Rectal smooth muscle tissue (tissue), 1 donor: ENCODE measurements around the gene LPCAT1.
"Not testable (repeated sequence)": the region's sequence is repeated elsewhere in the genome, so short reads cannot be mapped to it uniquely, and the experiment has no call there.

ENCODE experiments used
- H3K27ac ChIP-seq: one replicate; pipeline ENCODE4 v1.7.0; 2013; ENCODE audit warnings: low read depth, low read length, inconsistent platforms
- H3K27me3 ChIP-seq: one replicate; pipeline ENCODE4 v1.7.0; 2013; ENCODE audit warnings: low read length; ENCODE audit not compliant: control insufficient read depth, insufficient read depth
- H3K36me3 ChIP-seq: one replicate; pipeline ENCODE4 v1.7.0; 2013; ENCODE audit warnings: low read length; ENCODE audit not compliant: control insufficient read depth, insufficient read depth
- H3K4me1 ChIP-seq: one replicate; pipeline ENCODE4 v1.7.0; 2013; ENCODE audit warnings: low read length; ENCODE audit not compliant: control insufficient read depth, insufficient read depth
- H3K4me3 ChIP-seq: one replicate; pipeline ENCODE4 v1.7.0; 2013; ENCODE audit warnings: low read length
- H3K9ac ChIP-seq: one replicate; pipeline ENCODE4 v1.7.0; 2013; ENCODE audit warnings: low read length

LPCAT1 gene

DNA sequence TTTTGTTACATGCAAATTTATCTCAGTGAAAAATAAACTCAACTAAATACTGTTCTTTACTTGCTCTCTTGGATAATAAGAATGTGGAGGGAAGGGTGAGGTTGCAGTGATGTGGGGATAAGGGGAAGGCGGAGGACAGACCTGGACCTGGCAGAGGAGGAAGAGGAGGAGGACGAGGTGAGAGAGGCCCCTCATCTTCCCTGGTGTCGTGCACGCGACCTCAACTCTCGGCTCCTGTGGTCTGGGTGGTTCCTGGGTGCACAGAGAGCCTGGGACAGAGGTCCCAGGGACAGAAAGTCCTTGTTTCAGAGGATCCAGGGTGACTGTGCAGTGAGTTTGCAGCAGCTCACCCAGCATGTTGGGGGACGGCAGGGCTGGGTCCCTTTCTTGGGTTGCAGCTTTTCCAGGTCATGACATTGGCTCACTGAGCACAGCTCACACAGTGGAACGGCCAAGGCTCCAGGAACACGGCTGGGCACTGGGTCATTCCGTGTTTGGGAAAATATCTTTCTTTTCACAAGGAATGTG is 37.7 kb upstream of the LPCAT1 start:
- Histone ChIP-seq H3K27me3 (no peaks in the 10 kb centered on the region), H3K4me3 (no peak overlapping the region), H3K27ac (no peak overlapping the region)

GRCh38 chr5:1560499-1560898 is 36.7 kb upstream of the LPCAT1 start:
- H3K27ac ChIP-seq, H3K27me3 ChIP-seq, H3K4me3 ChIP-seq, H3K9ac ChIP-seq, H3K36me3 ChIP-seq, H3K4me1 ChIP-seq: not testable (repeated sequence)

More for the DNA sequence above, 37.7 kb upstream of the LPCAT1 start:
- Histone ChIP-seq H3K9ac (no peak overlapping the region), H3K36me3 (no peaks in the 10 kb centered on the region), H3K4me1 (no peaks in the 10 kb centered on the region)

GRCh38 chr5:1558944-1559343 is 35.2 kb upstream of the LPCAT1 start:
- Histone ChIP-seq H3K27me3 (no peaks in the 10 kb centered on the region), H3K9ac (no peak overlapping the region), H3K4me3 (no peak overlapping the region)

DNA sequence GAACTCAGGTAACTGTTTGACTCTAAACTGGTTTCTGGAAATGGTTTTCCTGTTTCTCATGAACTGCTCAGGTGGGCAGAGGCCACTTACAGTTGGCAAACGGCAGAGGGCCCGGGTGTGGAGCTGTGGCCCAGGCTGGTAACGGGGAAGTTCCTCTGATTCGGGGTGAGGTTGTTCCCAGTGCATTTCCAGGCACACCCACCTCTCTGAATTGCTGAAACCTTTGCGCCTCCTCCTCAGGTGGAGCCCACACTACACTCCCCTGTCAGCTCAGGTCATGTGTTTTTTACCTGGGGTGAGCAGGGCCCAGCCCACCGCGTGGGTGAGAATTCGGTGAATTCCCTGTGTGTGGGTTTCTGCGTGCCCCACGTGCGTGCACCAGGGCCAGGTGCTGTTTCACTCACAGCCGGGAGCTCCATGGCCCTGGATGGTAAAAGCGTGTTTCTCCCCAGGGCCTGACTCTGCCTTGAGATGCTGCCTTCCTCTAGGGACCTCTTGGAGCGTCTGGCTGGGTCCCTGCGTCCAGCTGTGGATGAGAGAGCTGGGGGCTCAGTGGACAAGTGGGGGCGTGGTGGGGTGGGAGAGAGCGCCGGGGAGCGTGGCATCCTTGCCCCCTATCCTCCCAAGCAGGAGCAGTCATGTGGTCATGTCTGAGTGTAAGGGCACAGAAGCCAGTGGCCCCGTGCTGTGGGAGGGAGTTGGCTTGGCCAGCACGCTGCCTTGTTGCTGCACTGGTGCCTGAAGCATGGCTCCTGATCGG is 33.5 kb upstream of the LPCAT1 start:
- Histone ChIP-seq H3K4me3 (no peak overlapping the region), H3K36me3 (no peaks in the 10 kb centered on the region), H3K27ac (no peak overlapping the region), H3K9ac (no peak overlapping the region), H3K4me1 (no peaks in the 10 kb centered on the region), H3K27me3 (no peaks in the 10 kb centered on the region)

More at GRCh38 chr5:1558944-1559343, 35.2 kb upstream of the LPCAT1 start:
- Histone ChIP-seq H3K4me1 (no peaks in the 10 kb centered on the region), H3K27ac (no peak overlapping the region), H3K36me3 (no peaks in the 10 kb centered on the region)

- no peak overlapping the region for H3K27ac ChIP-seq
These were observed 32.3 kb upstream of the LPCAT1 start for GRCh38 chr5:1555808-1556731.

DNA sequence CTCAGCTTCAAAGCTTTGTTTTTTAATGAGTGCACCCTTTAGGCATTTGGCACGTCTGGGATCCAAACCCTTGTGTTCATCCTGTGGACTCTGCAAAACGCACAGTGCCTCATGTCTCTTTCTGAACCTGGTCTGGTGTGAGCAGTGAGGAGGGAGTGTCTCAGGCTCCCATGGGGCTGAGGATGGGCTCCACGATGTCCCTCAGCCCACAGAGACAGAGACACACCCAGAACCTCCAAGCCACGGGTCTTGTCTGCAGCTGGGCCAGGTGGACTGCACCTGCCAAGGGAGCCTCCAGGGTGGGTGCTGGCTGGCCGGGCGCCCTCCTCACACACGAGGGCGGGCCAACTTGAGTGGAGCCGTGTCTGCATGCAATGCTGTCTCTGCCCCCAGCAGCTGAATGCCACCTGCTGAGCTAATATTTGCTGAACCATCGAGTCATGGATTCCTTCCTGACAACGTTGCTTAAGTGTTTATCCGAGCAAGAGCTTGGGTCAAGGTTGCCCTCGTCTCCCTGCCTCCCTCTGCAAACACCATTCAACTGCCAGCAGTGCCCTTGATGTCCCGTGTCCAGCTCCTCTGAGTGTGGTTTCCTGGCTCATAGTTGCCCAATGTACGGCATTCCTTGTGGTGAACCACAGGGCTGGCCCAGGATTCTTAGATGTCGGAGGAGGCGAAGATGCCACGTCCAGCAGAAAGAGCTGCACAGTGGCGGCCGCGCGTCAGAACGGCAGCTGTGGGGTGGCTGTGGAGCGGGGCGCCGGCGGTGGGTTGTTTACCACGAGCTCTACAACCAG is 31.4 kb upstream of the LPCAT1 start:
- no peak overlapping the region for H3K9ac ChIP-seq
- no peaks in the 10 kb centered on the region for H3K36me3 ChIP-seq
- no peaks in the 10 kb centered on the region for H3K27me3 ChIP-seq
- no peak overlapping the region for H3K4me3 ChIP-seq
- no peak overlapping the region for H3K27ac ChIP-seq
- no peaks in the 10 kb centered on the region for H3K4me1 ChIP-seq

More at GRCh38 chr5:1555808-1556731, 32.3 kb upstream of the LPCAT1 start:
- Histone ChIP-seq H3K36me3 (no peaks in the 10 kb centered on the region), H3K9ac (no peak overlapping the region), H3K27me3 (no peaks in the 10 kb centered on the region), H3K4me1 (no peaks in the 10 kb centered on the region), H3K4me3 (no peak overlapping the region)

DNA sequence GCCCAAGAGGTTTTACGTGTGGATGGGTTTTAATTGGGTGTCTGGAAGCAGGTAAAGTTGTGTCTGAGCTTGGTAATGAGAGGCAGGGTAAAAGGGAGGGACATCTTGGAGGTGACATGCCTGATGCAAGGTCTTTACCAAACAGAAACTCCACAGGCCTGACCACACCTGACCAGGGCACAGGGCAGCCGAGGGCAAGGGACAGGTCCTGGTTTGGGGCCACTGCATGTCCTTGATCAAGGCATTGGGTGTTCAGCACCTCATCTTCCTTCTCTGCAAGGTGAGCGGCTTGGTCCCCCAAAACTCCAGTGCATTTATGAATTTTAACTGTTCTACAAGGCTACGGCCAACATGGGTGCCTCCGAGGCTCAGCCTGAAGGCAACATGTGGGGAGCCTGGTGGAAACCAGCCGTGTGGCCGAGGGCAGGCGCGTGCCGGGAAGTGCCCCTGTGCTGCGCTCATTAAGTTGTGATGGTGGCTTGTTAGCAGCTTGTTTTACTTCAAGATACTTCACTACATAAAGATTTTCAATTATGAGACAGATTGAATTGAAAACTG is 30.7 kb upstream of the LPCAT1 start:
- Histone ChIP-seq H3K9ac (no peak overlapping the region), H3K36me3 (no peaks in the 10 kb centered on the region), H3K4me3 (no peak overlapping the region), H3K4me1 (no peaks in the 10 kb centered on the region), H3K27me3 (no peaks in the 10 kb centered on the region), H3K27ac (no peak overlapping the region)

DNA sequence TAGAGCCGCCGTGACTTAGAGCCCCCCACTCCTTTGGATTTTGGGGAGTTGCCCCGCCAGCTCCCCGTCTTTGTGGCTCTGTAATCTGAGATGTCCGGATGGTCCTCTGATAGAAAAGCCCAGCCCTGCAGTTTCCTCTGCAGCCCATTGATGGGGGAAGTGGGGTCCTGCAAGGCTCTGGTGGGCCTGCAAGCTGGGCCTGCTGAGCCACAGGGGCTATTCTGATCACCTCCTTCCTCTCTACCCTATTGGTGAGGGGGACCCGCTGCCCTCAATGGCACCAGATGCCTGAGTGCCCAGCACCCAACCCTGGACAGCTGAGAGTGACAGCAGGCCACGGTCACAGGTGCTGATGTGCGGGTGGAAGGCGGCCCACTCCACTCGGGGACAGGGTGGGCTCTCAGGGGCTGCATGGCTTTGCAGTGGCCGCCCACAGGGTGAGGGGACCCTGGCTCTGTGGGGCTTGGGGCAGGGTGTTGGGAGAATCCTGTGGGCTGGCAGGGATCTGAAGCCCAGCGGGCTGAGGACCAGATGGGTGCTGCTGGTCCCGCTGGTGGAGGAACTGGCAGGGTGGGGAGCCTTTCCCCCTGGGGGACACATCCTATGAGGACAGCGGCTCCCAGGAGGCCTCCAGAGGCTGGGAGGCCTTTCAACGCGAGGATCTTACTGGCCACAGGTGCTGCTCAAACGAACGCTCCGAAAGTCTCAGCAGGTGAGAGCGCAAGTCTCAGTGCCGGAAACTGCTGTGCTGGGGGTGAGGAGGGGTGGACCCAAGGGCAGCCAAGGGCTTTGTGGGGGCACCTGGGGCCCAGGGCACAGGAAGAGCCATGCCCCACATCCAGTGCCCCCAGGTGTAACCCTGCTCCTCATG is 30.0 kb upstream of the LPCAT1 start:
- Histone ChIP-seq H3K27me3 (no peaks in the 10 kb centered on the region), H3K4me1 (no peaks in the 10 kb centered on the region), H3K27ac (no peak overlapping the region), H3K9ac (no peak overlapping the region), H3K4me3 (no peak overlapping the region), H3K36me3 (no peaks in the 10 kb centered on the region)

DNA sequence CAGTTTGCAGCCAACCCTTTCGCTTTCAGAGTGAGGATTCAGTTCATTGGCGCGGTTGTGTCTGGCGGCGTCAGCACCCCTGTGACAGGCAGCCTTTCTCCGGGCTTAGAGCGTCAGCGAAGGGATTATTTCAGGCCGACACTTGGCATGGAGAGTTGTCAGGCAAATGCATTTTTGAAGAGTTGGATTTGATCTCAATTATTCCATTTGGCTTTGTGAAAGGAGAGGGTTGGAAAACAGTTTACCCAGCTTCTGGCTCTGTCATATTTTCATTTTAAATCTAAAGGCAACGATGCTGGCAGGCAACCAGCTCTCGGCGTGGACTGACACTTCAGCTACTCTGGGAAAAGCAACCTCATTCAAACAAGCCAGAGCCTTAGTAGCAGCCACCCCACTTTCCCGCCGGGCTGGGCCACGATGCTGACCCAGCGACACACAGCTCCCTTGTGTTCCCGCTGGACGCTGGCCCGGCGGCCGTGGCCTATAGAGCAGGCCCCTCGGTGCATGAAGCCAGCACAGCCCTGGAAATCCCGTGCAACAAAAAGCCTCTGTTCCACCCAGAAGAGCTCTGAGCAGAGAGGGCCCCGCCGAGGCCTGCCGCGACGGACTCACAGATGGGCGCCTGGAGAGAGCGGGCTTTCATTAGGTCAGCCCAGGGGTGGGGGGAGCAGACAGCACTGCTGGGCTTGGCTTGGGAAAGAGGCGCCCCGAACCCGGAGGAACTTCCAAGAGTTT is 28.9 kb upstream of the LPCAT1 start:
- Histone ChIP-seq H3K9ac (no peak overlapping the region), H3K27me3 (no peaks in the 10 kb centered on the region), H3K4me1 (no peaks in the 10 kb centered on the region), H3K4me3 (no peak overlapping the region), H3K36me3 (no peaks in the 10 kb centered on the region), H3K27ac (no peak overlapping the region)

DNA sequence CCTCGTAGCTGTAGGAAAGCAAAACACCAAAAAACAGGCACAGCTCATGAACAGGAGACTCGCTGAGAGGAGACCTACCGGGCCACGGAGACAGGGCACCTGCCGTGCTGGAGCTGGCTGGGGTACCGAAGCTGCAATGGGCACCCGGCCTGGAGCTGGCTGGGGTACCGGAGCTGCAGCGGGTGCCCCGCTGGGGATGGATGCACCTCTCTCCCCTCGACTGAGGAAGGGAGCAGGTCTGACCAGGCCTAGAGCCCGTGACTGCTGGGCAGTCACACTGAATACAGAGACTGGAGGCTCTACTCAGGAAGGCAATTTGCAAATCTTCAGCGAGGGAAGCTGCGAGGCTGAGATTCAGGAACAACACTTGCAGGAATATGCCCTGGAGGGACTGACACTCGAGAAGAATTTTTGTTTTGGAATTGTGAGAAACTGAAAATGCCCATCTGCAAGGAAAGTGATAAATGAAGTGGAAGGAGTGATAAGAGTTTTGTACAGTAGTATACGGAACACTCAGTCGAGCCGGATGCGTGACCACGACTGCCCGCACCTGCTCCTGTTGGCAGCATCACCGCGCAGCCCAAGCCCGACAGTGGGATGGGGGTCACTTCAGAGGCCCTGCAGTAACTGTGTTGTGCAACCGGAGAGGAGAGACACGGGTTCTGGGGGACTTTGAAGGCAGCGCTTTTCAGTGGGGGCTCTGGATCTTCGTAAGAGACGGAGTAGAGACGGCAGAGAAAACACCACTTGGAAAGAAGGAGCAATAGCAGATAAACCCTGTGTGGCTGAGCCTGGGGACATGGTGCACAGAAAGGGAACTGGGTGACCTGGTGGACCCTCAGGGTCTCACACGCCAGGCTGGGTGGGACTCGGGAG is 27.9 kb upstream of the LPCAT1 start:
- H3K36me3 ChIP-seq, result no peaks in the 10 kb centered on the region
- H3K4me1 ChIP-seq, result no peaks in the 10 kb centered on the region
- no peak overlapping the region for H3K27ac ChIP-seq
- no peak overlapping the region for H3K4me3 ChIP-seq
- no peaks in the 10 kb centered on the region for H3K27me3 ChIP-seq
- no peak overlapping the region for H3K9ac ChIP-seq
